ENCODE data around the gene EXOC6B.

- TF ChIP-seq CTCF (conservative IDR thresholded peaks at IDR 0.05) (no peak), EZH2 (IDR thresholded peaks at IDR 0.05; ENCODE audit: low read depth) (no peak)
Measured at GRCh38 chr2:72765997-72766609, 59.7 kb downstream of the EXOC6B start.
